Spleen (tissue), 11 donors: ENCODE data around the gene CLEC17A. TPM values are rescaled to one million over a fixed set of nuclear protein-coding genes. Genes with fewer than 3 reads are reported as not detected.

Source experiments
- DNase-seq: peaks from one replicate; pipeline ENCODE4 v3.0.0-alpha.2; 2020
- H3K27ac ChIP-seq, 8 donors: fragments of 200-600 bp; sonication (generic) in 7 of 8; 1 replicate in 4 of 8; 2 replicates in 4 of 8; pipeline versions ENCODE4 v1.5.0 to v1.8.0; 2016 to 2021; ENCODE audit warnings: inconsistent platforms in 4 of 8, mild to moderate bottlenecking in 4 of 8, moderate library complexity in 1 of 8
- H3K27me3 ChIP-seq, 7 donors: fragments of 200-600 bp; sonication (generic) in 6 of 7; replicated peaks in 1 of 7; 1 replicate in 4 of 7; 2 replicates in 3 of 7; pipeline versions ENCODE4 v1.5.0 to v1.8.0; 2016 to 2021; ENCODE audit warnings: inconsistent platforms in 3 of 7, mild to moderate bottlenecking in 1 of 7
- H3K36me3 ChIP-seq, 6 donors: fragments of 200-600 bp; sonication (generic) in 5 of 6; 1 replicate in 4 of 6; 2 replicates in 2 of 6; pipeline versions ENCODE4 v1.5.0 to v1.8.0; 2016 to 2021; ENCODE audit warnings: inconsistent platforms in 2 of 6
- H3K4me1 ChIP-seq, 6 donors: fragments of 200-600 bp; sonication (generic) in 5 of 6; 1 replicate in 3 of 6; 2 replicates in 3 of 6; pipeline versions ENCODE4 v1.5.0 to v1.8.0; 2016 to 2021; ENCODE audit warnings: inconsistent platforms in 3 of 6
- H3K4me3 ChIP-seq, 8 donors: fragments of 200-600 bp; sonication (generic) in 7 of 8; 1 replicate in 4 of 8; 2 replicates in 4 of 8; pipeline versions ENCODE4 v1.5.0 to v1.8.0; 2016 to 2021; ENCODE audit warnings: inconsistent platforms in 4 of 8, mild to moderate bottlenecking in 4 of 8, moderate library complexity in 2 of 8
- H3K9me3 ChIP-seq, 8 donors: fragments of 200-600 bp; sonication (generic) in 7 of 8; 1 replicate in 4 of 8; 2 replicates in 4 of 8; pipeline versions ENCODE4 v1.5.0 to v1.8.0; 2016 to 2021; ENCODE audit warnings: inconsistent platforms in 4 of 8
- CTCF ChIP-seq, 11 experiments: fragments of 200-600 bp in 7 of 11; fragments of 450-650 bp in 4 of 11; sonication (generic) in 4 of 11; IDR thresholded peaks in 8 of 11; conservative IDR thresholded peaks in 3 of 11; 1 replicate in 7 of 11; 2 replicates in 4 of 11; pipeline versions ENCODE4 v1.4.0 to v1.8.0; 2016 to 2021; ENCODE audit warnings: antibody characterized with exemption in 11 of 11, inconsistent platforms in 4 of 11, mild to moderate bottlenecking in 1 of 11
- POLR2A ChIP-seq, 3 donors: fragments of 450-650 bp; IDR thresholded peaks; one replicate each; pipeline ENCODE4 v1.5.1; 2017; ENCODE audit warnings: antibody characterized with exemption in 3 of 3, mild to moderate bottlenecking in 1 of 3
- POLR2AphosphoS5 ChIP-seq, 3 donors: sonication (generic); formaldehyde crosslinking; IDR thresholded peaks; one replicate each; pipeline ENCODE4 v1.5.1; 2017; ENCODE audit warnings: antibody characterized with exemption in 3 of 3
- WGBS, 5 donors: extraction: QIAGEN DNeasy Blood & Tissue Kit in 3 of 5; methylation state at CpG; one replicate each; pipeline versions ENCODE4 v1.1.5 to v1.1.7; 2013 to 2018; 5-methylcytosine and 5-hydroxymethylcytosine counted together
- intact Hi-C: fragments of 100-400 bp; cut with DNase I; formaldehyde crosslinking; loops from one replicate; pipeline ENCODE4 v1.15.0; 2023; ENCODE audit warnings: low total_unique reads
- polyA plus RNA-seq, 3 donors: library from polyadenylated mRNA; stranded (reverse); fragments of 200-250 nt; gene quantifications; one replicate each; pipeline ENCODE4 v1.2.1, GENCODE V29; 2013
- total RNA-seq, 7 donors: library from RNA; depleted of rRNA in 3 of 7; stranded (reverse); fragments of >200 nt in 3 of 7; fragmentation: NEBNext Ultra II Directional in 4 of 7; extraction: Animal tissue kit (Norgen Biotek cat#: 25700) in 4 of 7; gene quantifications; one replicate each; pipeline versions ENCODE4 v1.1.0 to v1.2.1, GENCODE V29; 2016 to 2021
- donor health status: healthy with polysubstance abuse.
- donor health status: DM: no; HTN: no; CAD: no; lungs with moderate emphysema.
- donor health status: DM: no; HTN: no; CAD: no.
- donor health status: Bipolar disorder and iron deficiency.
- donor health status: healthy.
- donor health status: DM: no; HTN: no; CAD: no.
- donor health status: DM: yes; HTN: yes; CAD: no.

CLEC17A gene
- total and polyA plus RNA-seq, 10 donors: 17.9 to 47.6 (median 23.4) TPM

- Histone ChIP-seq H3K36me3 (peaks cover 0 to 39% (median 0%) of the 10 kb centered on the region in 6 donors), H3K4me3 (no peak overlapping the region), H3K4me1 (no peaks in the 10 kb centered on the region), H3K27me3 (peaks cover 0 to 8% (median 0%) of the 10 kb centered on the region in 7 donors), H3K9me3 (no peaks in the 10 kb centered on the region), H3K27ac (no peak overlapping the region)
- intact Hi-C loops: no loop called here
- DNase-seq: no peak
- no peak for TF ChIP-seq CTCF (IDR thresholded peaks at IDR 0.05 in 8 of 11, conservative IDR thresholded peaks at IDR 0.05 in 3 of 11)
- TF ChIP-seq POLR2A (IDR thresholded peaks at IDR 0.05): no peak
- TF ChIP-seq POLR2AphosphoS5 (IDR thresholded peaks at IDR 0.05): no peak
- WGBS, 5 donors: 68 to 92% (median 73%) methylated on average over 4 of the region's 4 CpGs
Measured at GRCh38 chr19:14649020-14649419, 66.1 kb downstream of the CLEC17A start.

- Histone ChIP-seq H3K4me1 (no peaks in the 10 kb centered on the region), H3K9me3 (no peaks in the 10 kb centered on the region), H3K27ac (no peak overlapping the region), H3K27me3 (peaks cover 0 to 8% (median 0%) of the 10 kb centered on the region in 7 donors), H3K4me3 (no peak overlapping the region), H3K36me3 (peaks cover 0 to 28% (median 0%) of the 10 kb centered on the region in 6 donors)
- TF ChIP-seq POLR2AphosphoS5 (IDR thresholded peaks at IDR 0.05) (no peak), POLR2A (IDR thresholded peaks at IDR 0.05) (no peak), CTCF (IDR thresholded peaks at IDR 0.05 in 8 of 11, conservative IDR thresholded peaks at IDR 0.05 in 3 of 11) (no peak)
- WGBS, 5 donors: 72 to 84% (median 83%) methylated on average over 2 of the region's 2 CpGs
- no peak for DNase-seq
- intact Hi-C loops: no loop called here
Measured at GRCh38 chr19:14650161-14650560, 67.3 kb downstream of the CLEC17A start.

- TF ChIP-seq POLR2AphosphoS5 (IDR thresholded peaks at IDR 0.05) (no peak), CTCF (IDR thresholded peaks at IDR 0.05 in 8 of 11, conservative IDR thresholded peaks at IDR 0.05 in 3 of 11) (no peak), POLR2A (IDR thresholded peaks at IDR 0.05) (no peak)
- 72 to 84% (median 72%) methylated on average over 7 of the region's 7 CpGs for WGBS, 5 donors
- intact Hi-C loops: no loop called here
- DNase-seq: no peak
- Histone ChIP-seq H3K4me3 (no peak overlapping the region), H3K9me3 (no peaks in the 10 kb centered on the region), H3K36me3 (peaks cover 0 to 13% (median 0%) of the 10 kb centered on the region in 6 donors), H3K27ac (no peak overlapping the region), H3K27me3 (peaks cover 0 to 8% (median 0%) of the 10 kb centered on the region in 7 donors), H3K4me1 (no peaks in the 10 kb centered on the region)
Measured at GRCh38 chr19:14654786-14655560, 72.1 kb downstream of the CLEC17A start.

- DNase-seq: no peak
- peaks cover 0 to 7% (median 0%) of the 10 kb centered on the region in 7 donors for H3K27me3 ChIP-seq
- H3K4me1 ChIP-seq: peaks cover 0 to 3% (median 0%) of the 10 kb centered on the region in 6 donors
- TF ChIP-seq CTCF (IDR thresholded peaks at IDR 0.05 in 8 of 11, conservative IDR thresholded peaks at IDR 0.05 in 3 of 11) (no peak), POLR2A (IDR thresholded peaks at IDR 0.05) (no peak), POLR2AphosphoS5 (IDR thresholded peaks at IDR 0.05) (no peak)
- no peak overlapping the region for H3K4me3 ChIP-seq
- H3K27ac ChIP-seq: no peak overlapping the region
- no peaks in the 10 kb centered on the region for H3K9me3 ChIP-seq
- 67 to 83% (median 75%) methylated on average over 11 of the region's 11 CpGs for WGBS, 5 donors
- H3K36me3 ChIP-seq: peaks cover 0 to 12% (median 0%) of the 10 kb centered on the region in 6 donors
- intact Hi-C loops: no loop called here
Measured at GRCh38 chr19:14655726-14656125, 72.8 kb downstream of the CLEC17A start.
